ENCODE results near the gene PDCD4. TPM values are rescaled to one million over a fixed set of nuclear protein-coding genes. Genes with fewer than 3 reads are reported as not detected.

PDCD4 gene
- total and polyA plus RNA-seq, 10 of the 15 experiments (the other 5 are each of a cell fraction or from before 2014, with no cell fraction given), result 101 to 372 (median 171) TPM

DNA sequence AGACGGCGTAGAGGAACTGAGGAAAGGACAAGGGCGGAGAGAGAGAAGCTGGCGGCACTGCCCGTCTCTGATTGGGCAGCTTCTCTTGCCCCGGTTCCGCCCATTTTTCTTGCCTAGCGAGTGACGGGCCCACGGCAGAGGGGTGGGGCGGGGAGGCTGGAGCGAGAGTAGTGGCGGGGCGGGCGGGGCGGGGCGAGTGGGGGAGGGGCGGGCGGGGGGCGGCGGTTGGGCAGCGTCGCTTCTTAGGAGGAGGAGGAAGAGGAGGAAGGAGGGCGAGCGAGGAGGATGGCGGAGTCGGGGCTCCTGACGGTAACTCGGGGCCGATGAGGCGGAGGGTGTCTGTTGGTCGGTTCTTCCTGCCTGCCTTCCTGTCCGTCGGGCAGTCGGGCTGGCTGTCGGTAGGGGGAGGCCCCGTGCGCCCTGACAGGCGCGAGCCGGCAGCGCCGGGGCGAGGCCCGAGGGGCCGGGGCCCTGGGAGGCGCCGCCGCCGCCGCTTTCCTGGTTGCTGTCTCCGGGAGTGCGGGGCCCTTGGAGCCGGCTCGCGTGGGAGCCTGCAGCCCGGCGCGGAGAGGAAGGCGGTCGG, 47.7 kb downstream of the PDCD4 start, which contains the start of gene SHOC2 (continued):
- peak; percentile 67; the same call in 1 of the 2 replicates for TF ChIP-seq POLR2AphosphoS5 (IDR thresholded peaks at IDR 0.05; ENCODE audit: low read length)
- TF ChIP-seq, protein P1, sequence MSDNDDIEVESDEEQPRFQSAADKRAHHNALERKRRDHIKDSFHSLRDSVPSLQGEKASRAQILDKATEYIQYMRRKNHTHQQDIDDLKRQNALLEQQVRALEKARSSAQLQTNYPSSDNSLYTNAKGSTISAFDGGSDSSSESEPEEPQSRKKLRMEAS (IDR thresholded peaks at IDR 0.05; ENCODE audit: low read depth, low read length), result no peak
- TF ChIP-seq GABPA (IDR thresholded peaks at IDR 0.05; ENCODE audit: low read depth), result no peak
- TF ChIP-seq, protein P2, sequence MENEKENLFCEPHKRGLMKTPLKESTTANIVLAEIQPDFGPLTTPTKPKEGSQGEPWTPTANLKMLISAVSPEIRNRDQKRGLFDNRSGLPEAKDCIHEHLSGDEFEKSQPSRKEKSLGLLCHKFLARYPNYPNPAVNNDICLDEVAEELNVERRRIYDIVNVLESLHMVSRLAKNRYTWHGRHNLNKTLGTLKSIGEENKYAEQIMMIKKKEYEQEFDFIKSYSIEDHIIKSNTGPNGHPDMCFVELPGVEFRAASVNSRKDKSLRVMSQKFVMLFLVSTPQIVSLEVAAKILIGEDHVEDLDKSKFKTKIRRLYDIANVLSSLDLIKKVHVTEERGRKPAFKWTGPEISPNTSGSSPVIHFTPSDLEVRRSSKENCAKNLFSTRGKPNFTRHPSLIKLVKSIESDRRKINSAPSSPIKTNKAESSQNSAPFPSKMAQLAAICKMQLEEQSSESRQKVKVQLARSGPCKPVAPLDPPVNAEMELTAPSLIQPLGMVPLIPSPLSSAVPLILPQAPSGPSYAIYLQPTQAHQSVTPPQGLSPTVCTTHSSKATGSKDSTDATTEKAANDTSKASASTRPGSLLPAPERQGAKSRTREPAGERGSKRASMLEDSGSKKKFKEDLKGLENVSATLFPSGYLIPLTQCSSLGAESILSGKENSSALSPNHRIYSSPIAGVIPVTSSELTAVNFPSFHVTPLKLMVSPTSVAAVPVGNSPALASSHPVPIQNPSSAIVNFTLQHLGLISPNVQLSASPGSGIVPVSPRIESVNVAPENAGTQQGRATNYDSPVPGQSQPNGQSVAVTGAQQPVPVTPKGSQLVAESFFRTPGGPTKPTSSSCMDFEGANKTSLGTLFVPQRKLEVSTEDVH (IDR thresholded peaks at IDR 0.05; ENCODE audit: low read depth, partially characterized antibody), result no peak
- TF ChIP-seq, protein P3, sequence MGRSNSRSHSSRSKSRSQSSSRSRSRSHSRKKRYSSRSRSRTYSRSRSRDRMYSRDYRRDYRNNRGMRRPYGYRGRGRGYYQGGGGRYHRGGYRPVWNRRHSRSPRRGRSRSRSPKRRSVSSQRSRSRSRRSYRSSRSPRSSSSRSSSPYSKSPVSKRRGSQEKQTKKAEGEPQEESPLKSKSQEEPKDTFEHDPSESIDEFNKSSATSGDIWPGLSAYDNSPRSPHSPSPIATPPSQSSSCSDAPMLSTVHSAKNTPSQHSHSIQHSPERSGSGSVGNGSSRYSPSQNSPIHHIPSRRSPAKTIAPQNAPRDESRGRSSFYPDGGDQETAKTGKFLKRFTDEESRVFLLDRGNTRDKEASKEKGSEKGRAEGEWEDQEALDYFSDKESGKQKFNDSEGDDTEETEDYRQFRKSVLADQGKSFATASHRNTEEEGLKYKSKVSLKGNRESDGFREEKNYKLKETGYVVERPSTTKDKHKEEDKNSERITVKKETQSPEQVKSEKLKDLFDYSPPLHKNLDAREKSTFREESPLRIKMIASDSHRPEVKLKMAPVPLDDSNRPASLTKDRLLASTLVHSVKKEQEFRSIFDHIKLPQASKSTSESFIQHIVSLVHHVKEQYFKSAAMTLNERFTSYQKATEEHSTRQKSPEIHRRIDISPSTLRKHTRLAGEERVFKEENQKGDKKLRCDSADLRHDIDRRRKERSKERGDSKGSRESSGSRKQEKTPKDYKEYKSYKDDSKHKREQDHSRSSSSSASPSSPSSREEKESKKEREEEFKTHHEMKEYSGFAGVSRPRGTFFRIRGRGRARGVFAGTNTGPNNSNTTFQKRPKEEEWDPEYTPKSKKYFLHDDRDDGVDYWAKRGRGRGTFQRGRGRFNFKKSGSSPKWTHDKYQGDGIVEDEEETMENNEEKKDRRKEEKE (IDR thresholded peaks at IDR 0.05), result 0 out of 2 replicates have a peak, but pooled peaks have one; percentile 42
- no peak for TF ChIP-seq HCFC1 (IDR thresholded peaks at IDR 0.05; ENCODE audit: low read length)
- no peak for TF ChIP-seq CBFB (IDR thresholded peaks at IDR 0.05; ENCODE audit: low read depth)
- peak; percentile 91 for TF ChIP-seq SMARCA5 (IDR thresholded peaks at IDR 0.05)
- no peak for TF ChIP-seq KDM1A (IDR thresholded peaks at IDR 0.05; ENCODE audit: borderline replicate concordance)
- no peak for TF ChIP-seq NBN (IDR thresholded peaks at IDR 0.05)
- no peak for TF ChIP-seq STAT3 (IDR thresholded peaks at IDR 0.05; ENCODE audit: low read depth, low read length)
- no peak for TF ChIP-seq PAX5 (IDR thresholded peaks at IDR 0.05; ENCODE audit: borderline replicate concordance, low read depth, low read length)
- TF ChIP-seq CBX3 (IDR thresholded peaks at IDR 0.05; ENCODE audit: borderline replicate concordance, low read depth), result no peak
- TF ChIP-seq ZNF207 (IDR thresholded peaks at IDR 0.05; ENCODE audit: borderline replicate concordance), result no peak
- no peak for TF ChIP-seq SUPT20H (IDR thresholded peaks at IDR 0.05; ENCODE audit: borderline replicate concordance, control insufficient read depth, low read depth, low read length)
- no peak for TF ChIP-seq TCF12 (IDR thresholded peaks at IDR 0.05; ENCODE audit: low read depth, low read length)
- TF ChIP-seq NFYA (IDR thresholded peaks at IDR 0.05; ENCODE audit: borderline replicate concordance, low read depth, low read length), result no peak
- TF ChIP-seq NRF1 (conservative IDR thresholded peaks at IDR 0.05; ENCODE audit: low read depth, low read length), result no peak
- no peak for TF ChIP-seq SMAD1 (IDR thresholded peaks at IDR 0.05; ENCODE audit: low read depth, partially characterized antibody)
- TF ChIP-seq POLR2AphosphoS2 (IDR thresholded peaks at IDR 0.05; ENCODE audit: low read depth, low read length), result no peak
- TF ChIP-seq, protein P4, sequence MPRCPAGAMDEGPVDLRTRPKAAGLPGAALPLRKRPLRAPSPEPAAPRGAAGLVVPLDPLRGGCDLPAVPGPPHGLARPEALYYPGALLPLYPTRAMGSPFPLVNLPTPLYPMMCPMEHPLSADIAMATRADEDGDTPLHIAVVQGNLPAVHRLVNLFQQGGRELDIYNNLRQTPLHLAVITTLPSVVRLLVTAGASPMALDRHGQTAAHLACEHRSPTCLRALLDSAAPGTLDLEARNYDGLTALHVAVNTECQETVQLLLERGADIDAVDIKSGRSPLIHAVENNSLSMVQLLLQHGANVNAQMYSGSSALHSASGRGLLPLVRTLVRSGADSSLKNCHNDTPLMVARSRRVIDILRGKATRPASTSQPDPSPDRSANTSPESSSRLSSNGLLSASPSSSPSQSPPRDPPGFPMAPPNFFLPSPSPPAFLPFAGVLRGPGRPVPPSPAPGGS (IDR thresholded peaks at IDR 0.05; ENCODE audit: borderline replicate concordance, insufficient read depth, low read depth, low read length, poor library complexity, severe bottlenecking), result no peak
- TF ChIP-seq, protein P5, sequence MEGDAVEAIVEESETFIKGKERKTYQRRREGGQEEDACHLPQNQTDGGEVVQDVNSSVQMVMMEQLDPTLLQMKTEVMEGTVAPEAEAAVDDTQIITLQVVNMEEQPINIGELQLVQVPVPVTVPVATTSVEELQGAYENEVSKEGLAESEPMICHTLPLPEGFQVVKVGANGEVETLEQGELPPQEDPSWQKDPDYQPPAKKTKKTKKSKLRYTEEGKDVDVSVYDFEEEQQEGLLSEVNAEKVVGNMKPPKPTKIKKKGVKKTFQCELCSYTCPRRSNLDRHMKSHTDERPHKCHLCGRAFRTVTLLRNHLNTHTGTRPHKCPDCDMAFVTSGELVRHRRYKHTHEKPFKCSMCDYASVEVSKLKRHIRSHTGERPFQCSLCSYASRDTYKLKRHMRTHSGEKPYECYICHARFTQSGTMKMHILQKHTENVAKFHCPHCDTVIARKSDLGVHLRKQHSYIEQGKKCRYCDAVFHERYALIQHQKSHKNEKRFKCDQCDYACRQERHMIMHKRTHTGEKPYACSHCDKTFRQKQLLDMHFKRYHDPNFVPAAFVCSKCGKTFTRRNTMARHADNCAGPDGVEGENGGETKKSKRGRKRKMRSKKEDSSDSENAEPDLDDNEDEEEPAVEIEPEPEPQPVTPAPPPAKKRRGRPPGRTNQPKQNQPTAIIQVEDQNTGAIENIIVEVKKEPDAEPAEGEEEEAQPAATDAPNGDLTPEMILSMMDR (IDR thresholded peaks at IDR 0.05 in 2 of 3, conservative IDR thresholded peaks at IDR 0.05 in 1 of 3; ENCODE audit: control insufficient read depth in 2 of 3, extremely low read depth in 1 of 3, insufficient read depth in 1 of 3, low read depth in 3 of 3, low read length in 3 of 3), result peak in 2 of 3 experiments; percentile 14 to 26; a peak in 3 of 6 replicates

Data from GM12878 (cell line).